ENCODE measurements around the gene CYTH3. TPM values are rescaled to one million over a fixed set of nuclear protein-coding genes. Genes with fewer than 3 reads are reported as not detected.

The CYTH3 gene
- total and polyA plus RNA-seq, 2 of the 8 experiments (the other 6 are each of a cell fraction or from before 2014, with no cell fraction given), result 10.3 to 11.9 TPM

- TF ChIP-seq CHD7 (IDR thresholded peaks at IDR 0.05; ENCODE audit: insufficient replicate concordance, low read length) (no peak), TAF7 (optimal IDR thresholded peaks at IDR 0.05; ENCODE audit: borderline replicate concordance, low read depth, low read length) (no peak), FOSL1 (IDR thresholded peaks at IDR 0.05; ENCODE audit: insufficient read depth, low read depth, low read length) (no peak)
Measured at GRCh38 chr7:6154542-6155404, 117.7 kb downstream of the CYTH3 start (continued).

All from H1 (cell line).